Adrenal gland (tissue), 19 donors: ENCODE results near the gene CCDC170. TPM values are rescaled to one million over a fixed set of nuclear protein-coding genes. Genes with fewer than 3 reads are reported as not detected.

Source experiments
- DNase-seq, 7 donors: peaks; one replicate each; pipeline ENCODE4 v3.0.0-alpha.2; 2019 to 2020
- H3K27ac ChIP-seq, 5 donors: fragments of 200-600 bp; sonication (generic) in 4 of 5; 1 replicate in 3 of 5; 2 replicates in 2 of 5; pipeline versions ENCODE4 v1.5.1 to v1.8.0; 2016 to 2020; ENCODE audit warnings: mild to moderate bottlenecking in 1 of 5
- H3K27me3 ChIP-seq: fragments of 200-600 bp; 2 replicates; pipeline ENCODE4 v1.8.0; 2021
- H3K36me3 ChIP-seq, 2 donors: fragments of 200-600 bp; replicated peaks in 1 of 2; 1 replicate in 1 of 2; 2 replicates in 1 of 2; pipeline versions ENCODE4 v1.5.1 to v1.8.0; 2018 to 2022
- H3K4me1 ChIP-seq, 2 donors: fragments of 200-600 bp; replicated peaks in 1 of 2; 1 replicate in 1 of 2; 2 replicates in 1 of 2; pipeline versions ENCODE4 v1.5.1 to v1.8.0; 2018 to 2021
- H3K4me3 ChIP-seq, 4 donors: fragments of 200-600 bp; sonication (generic) in 3 of 4; one replicate each; pipeline ENCODE4 v1.5.1; 2016 to 2018
- H3K9me3 ChIP-seq, 3 donors: fragments of 200-600 bp; sonication (generic) in 1 of 3; replicated peaks in 1 of 3; 1 replicate in 2 of 3; 2 replicates in 1 of 3; pipeline versions ENCODE4 v1.5.1 to v1.8.0; 2016 to 2021
- POLR2A ChIP-seq, 2 donors: fragments of 450-650 bp; IDR thresholded peaks; one replicate each; pipeline ENCODE4 v1.6.1; 2017; ENCODE audit warnings: antibody characterized with exemption in 2 of 2, mild to moderate bottlenecking in 2 of 2, moderate library complexity in 1 of 2
- WGBS, 4 donors: extraction: QIAGEN DNeasy Blood & Tissue Kit in 2 of 4; methylation state at CpG; one replicate each; pipeline versions ENCODE4 v1.1.5 to v1.1.7; 2013 to 2017; 5-methylcytosine and 5-hydroxymethylcytosine counted together
- intact Hi-C, 2 donors: fragments of 100-400 bp; cut with DNase I; formaldehyde crosslinking; loops; one replicate each; pipeline versions ENCODE4 v1.14.1 to v1.15.0; 2022 to 2023
- long read RNA-seq, 10 donors: library from polyadenylated mRNA in 3 of 10; unstranded in 2 of 10; stranded (forward) in 1 of 10; transcript quantifications; one replicate each; pipeline ENCODE4 v2.0.0 and lab custom pipeline, GENCODE V29; 2021 to 2026
- polyA plus RNA-seq, 3 donors: library from polyadenylated mRNA; stranded (reverse); fragments of 200-250 nt in 2 of 3; fragments of 350-450 nt in 1 of 3; fragmentation: Illumina TruSeq in 1 of 3; extraction: RNeasy Lipid Tissue Mini Kit (QIAGEN cat#74804) in 1 of 3; gene quantifications; one replicate each; pipeline ENCODE4 v1.2.3, GENCODE V29; 2013 to 2014
- total RNA-seq, 9 donors: library from RNA; depleted of rRNA in 4 of 9; stranded (reverse); fragments of >200 nt in 4 of 9; fragments of 120-200 nt in 1 of 9; fragmentation: NEBNext Ultra II Directional in 1 of 9; extraction: Animal tissue kit (Norgen Biotek cat#: 25700) in 1 of 9; gene quantifications; one replicate each; pipeline versions ENCODE4 v1.1.0 to v1.2.4, GENCODE V29; 2013 to 2023
- TF ChIP-seq, protein P1 (sequence below), 6 experiments: fragments of 450-650 bp in 4 of 6; fragments of 200-600 bp in 2 of 6; sonication (generic) in 1 of 6; IDR thresholded peaks; 1 replicate in 5 of 6; 2 replicates in 1 of 6; pipeline versions ENCODE4 v1.5.1 to v1.8.0; 2016 to 2021; ENCODE audit warnings: antibody characterized with exemption in 6 of 6, mild to moderate bottlenecking in 2 of 6, moderate library complexity in 1 of 6
- donor health status: healthy with polysubstance abuse.
- donor health status: Bipolar disorder and iron deficiency.
- donor health status: DM: yes; HTN: yes; CAD: no.
- donor health status: DM: no; HTN: no; CAD: no.
- donor health status: DM: no; HTN: no; CAD: no.
- donor health status: DM: yes; HTN: yes; CAD: no.

The CCDC170 gene, protein sequence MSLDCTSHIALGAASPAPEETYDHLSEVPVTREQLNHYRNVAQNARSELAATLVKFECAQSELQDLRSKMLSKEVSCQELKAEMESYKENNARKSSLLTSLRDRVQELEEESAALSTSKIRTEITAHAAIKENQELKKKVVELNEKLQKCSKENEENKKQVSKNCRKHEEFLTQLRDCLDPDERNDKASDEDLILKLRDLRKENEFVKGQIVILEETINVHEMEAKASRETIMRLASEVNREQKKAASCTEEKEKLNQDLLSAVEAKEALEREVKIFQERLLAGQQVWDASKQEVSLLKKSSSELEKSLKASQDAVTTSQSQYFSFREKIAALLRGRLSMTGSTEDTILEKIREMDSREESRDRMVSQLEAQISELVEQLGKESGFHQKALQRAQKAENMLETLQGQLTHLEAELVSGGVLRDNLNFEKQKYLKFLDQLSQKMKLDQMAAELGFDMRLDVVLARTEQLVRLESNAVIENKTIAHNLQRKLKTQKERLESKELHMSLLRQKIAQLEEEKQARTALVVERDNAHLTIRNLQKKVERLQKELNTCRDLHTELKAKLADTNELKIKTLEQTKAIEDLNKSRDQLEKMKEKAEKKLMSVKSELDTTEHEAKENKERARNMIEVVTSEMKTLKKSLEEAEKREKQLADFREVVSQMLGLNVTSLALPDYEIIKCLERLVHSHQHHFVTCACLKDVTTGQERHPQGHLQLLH
- 10 to 100 TPM in 3 of 9 donors, 1 to 10 TPM in 6; 2.0 to 13.5 (median 9.1) TPM for total RNA-seq
- 1 to 10 TPM; 3.5 to 5.4 (median 5.0) TPM for polyA plus RNA-seq
- long read RNA-seq, donor 1, result 0 reads
- long read RNA-seq, donor 2, result 0 reads
- long read RNA-seq, donor 3, result 0 reads
- long read RNA-seq, donor 4, full-length matches to known transcripts, result 2 of 3 reads
- long read RNA-seq, donor 4, partial matches to known transcripts, result 1 of 3 reads
- long read RNA-seq, donor 4, other reads (novel, unspliced or antisense), result 0 of 3 reads
- long read RNA-seq, donor 5, full-length matches to known transcripts, result 21 of 35 reads
- long read RNA-seq, donor 5, partial matches to known transcripts, result 1 of 35 reads
- long read RNA-seq, donor 5, other reads (novel, unspliced or antisense), result 13 of 35 reads
- long read RNA-seq, donor 6, full-length matches to known transcripts, result 3 of 12 reads
- long read RNA-seq, donor 6, partial matches to known transcripts, result 5 of 12 reads
- long read RNA-seq, donor 6, other reads (novel, unspliced or antisense), result 4 of 12 reads
- long read RNA-seq, donor 7, result 0 reads
- long read RNA-seq, donor 8, full-length matches to known transcripts, result 1 of 1 reads
- long read RNA-seq, donor 8, partial matches to known transcripts, result 0 of 1 reads
- long read RNA-seq, donor 8, other reads (novel, unspliced or antisense), result 0 of 1 reads
- long read RNA-seq, donor 9, full-length matches to known transcripts, result 2 of 2 reads
- long read RNA-seq, donor 9, partial matches to known transcripts, result 0 of 2 reads
- long read RNA-seq, donor 9, other reads (novel, unspliced or antisense), result 0 of 2 reads
- long read RNA-seq, donor 10, full-length matches to known transcripts, result 1 of 1 reads
- long read RNA-seq, donor 10, partial matches to known transcripts, result 0 of 1 reads
- long read RNA-seq, donor 10, other reads (novel, unspliced or antisense), result 0 of 1 reads

DNA sequence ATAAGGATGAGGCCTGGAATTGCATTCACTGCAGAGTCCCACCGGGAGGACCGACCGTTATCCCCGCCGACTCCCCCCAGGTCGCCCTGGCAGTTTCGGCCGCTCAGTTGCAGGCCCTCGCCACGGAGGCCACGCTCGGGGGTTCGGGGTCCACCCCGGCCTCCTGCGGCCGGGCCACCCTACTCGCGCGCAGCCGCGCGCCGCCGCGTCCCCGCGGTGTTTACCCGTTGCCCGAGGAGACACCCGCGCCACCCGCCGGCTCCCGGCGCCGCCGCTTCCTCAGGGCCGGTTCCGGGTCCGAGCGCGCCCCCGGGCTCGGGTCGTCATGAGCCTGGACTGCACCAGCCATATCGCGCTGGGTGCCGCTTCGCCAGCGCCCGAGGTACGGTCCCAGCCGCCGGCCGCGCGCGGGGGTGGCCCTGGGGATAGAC lies at the start of gene CCDC170:
Gene CCDC170 (plus strand): TSS at position 214 of the 431 bp plus-strand sequence. CDS start 112 bp downstream, at position 326.
- H3K27me3 ChIP-seq, result no peaks in the 10 kb centered on the region
- no peaks in the 10 kb centered on the region for H3K9me3 ChIP-seq
- H3K27ac ChIP-seq, result peak within 1 kb of the TSS; percentile 43 to 96 (median 87)
- peaks cover 0 to 8% of the 10 kb centered on the region in 2 donors for H3K4me1 ChIP-seq
- peak; percentile 36 to 64 (median 54) for DNase-seq
- no peaks in the 10 kb centered on the region for H3K36me3 ChIP-seq
- peak within 1 kb of the TSS; percentile 22 to 83 (median 51) for H3K4me3 ChIP-seq
- intact Hi-C loops, result no loop called here
- WGBS, 4 donors, result 1% methylated on average over 58 of the region's 58 CpGs; no CpG with 5 or more reads in 2 of the 4 donors
- TF ChIP-seq, protein P1, sequence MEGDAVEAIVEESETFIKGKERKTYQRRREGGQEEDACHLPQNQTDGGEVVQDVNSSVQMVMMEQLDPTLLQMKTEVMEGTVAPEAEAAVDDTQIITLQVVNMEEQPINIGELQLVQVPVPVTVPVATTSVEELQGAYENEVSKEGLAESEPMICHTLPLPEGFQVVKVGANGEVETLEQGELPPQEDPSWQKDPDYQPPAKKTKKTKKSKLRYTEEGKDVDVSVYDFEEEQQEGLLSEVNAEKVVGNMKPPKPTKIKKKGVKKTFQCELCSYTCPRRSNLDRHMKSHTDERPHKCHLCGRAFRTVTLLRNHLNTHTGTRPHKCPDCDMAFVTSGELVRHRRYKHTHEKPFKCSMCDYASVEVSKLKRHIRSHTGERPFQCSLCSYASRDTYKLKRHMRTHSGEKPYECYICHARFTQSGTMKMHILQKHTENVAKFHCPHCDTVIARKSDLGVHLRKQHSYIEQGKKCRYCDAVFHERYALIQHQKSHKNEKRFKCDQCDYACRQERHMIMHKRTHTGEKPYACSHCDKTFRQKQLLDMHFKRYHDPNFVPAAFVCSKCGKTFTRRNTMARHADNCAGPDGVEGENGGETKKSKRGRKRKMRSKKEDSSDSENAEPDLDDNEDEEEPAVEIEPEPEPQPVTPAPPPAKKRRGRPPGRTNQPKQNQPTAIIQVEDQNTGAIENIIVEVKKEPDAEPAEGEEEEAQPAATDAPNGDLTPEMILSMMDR (IDR thresholded peaks at IDR 0.05), result no peak
- TF ChIP-seq POLR2A (IDR thresholded peaks at IDR 0.05), result no peak

DNA sequence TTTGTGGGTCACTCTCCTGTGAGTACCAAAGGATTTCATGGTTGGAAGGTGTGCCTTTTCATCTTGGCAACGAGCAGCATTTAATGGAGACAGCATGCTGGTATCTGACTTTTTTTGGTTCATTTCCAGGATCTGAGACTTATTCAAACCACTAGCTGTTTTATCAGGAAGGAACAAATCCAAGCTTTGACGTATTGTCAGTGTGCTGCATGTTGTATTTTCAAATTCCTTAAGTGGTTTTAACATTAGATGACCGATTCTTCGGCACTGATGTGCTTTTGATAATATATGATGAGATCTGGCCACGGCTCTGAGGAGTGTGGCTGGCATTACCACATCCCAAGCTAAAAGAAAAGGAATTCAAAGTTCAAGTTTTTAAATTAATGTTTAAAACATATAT lies 48.3 kb upstream of the CCDC170 start:
- H3K27me3 ChIP-seq, result no peaks in the 10 kb centered on the region
- peaks cover 19 to 27% of the 10 kb centered on the region in 2 donors for H3K4me1 ChIP-seq
- H3K36me3 ChIP-seq, result no peaks in the 10 kb centered on the region
- intact Hi-C loops, result no loop called here
- H3K9me3 ChIP-seq, result no peaks in the 10 kb centered on the region
- 17 to 26% (median 21%) methylated on average over 5 of the region's 5 CpGs for WGBS, 4 donors
- DNase-seq, result no peak
- no peak overlapping the region for H3K4me3 ChIP-seq
- TF ChIP-seq POLR2A (IDR thresholded peaks at IDR 0.05), result no peak
- TF ChIP-seq, protein P1 (IDR thresholded peaks at IDR 0.05), result no peak
- H3K27ac ChIP-seq, result peak overlapping the region in 4 of 5 donors; percentile 6 to 72 (median 56)

DNA sequence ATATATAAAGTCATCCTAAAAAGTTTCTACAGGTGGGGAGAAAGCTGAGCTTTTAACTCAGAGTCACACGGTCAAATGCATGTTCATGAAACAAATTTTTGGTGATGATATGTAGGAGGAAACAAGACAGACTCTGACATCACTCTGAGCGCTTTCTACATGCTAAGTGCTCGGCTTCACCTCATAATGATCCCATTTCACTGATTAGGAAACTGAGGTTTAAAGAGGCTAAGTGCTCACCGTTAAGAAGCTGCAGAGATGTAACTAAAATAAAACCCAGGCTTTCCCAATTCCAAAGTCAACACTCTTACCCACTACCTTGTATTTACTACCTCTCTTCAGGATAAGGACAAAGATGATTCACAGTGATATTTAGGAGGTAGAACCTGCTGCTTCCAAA lies 46.6 kb upstream of the CCDC170 start:
- no peaks in the 10 kb centered on the region for H3K27me3 ChIP-seq
- H3K4me1 ChIP-seq, result peaks cover 16 to 22% of the 10 kb centered on the region in 2 donors
- 91 to 93% (median 92%) methylated on average over 4 of the region's 4 CpGs for WGBS, 4 donors
- no peak for TF ChIP-seq POLR2A (IDR thresholded peaks at IDR 0.05)
- TF ChIP-seq, protein P1 (IDR thresholded peaks at IDR 0.05), result no peak
- H3K27ac ChIP-seq, result peak overlapping the region in 2 of 5 donors; percentile 62 to 72
- no peak for DNase-seq
- H3K36me3 ChIP-seq, result no peaks in the 10 kb centered on the region
- intact Hi-C loops, result no loop called here
- H3K4me3 ChIP-seq, result no peak overlapping the region
- H3K9me3 ChIP-seq, result no peaks in the 10 kb centered on the region
